NCI-H510A treated with DMSO at 0.1 percent for 48 hours (cell line): Measurements from ENCODE around the gene GPR18.

Source experiments
- DNase-seq: peaks from one replicate; lab custom pipeline; 2025; lab: John Stamatoyannopoulos, UW

The GPR18 gene

GRCh38 chr13:99290894-99291293, 32.7 kb upstream of the GPR18 start:
- DNase-seq = no peak

- no peak for DNase-seq
Measured at GRCh38 chr13:99289674-99290337, 31.6 kb upstream of the GPR18 start.

GRCh38 chr13:99289271-99289670, 31.1 kb upstream of the GPR18 start:
- no peak for DNase-seq

GRCh38 chr13:99288089-99288488, 29.9 kb upstream of the GPR18 start:
- DNase-seq = no peak

- no peak for DNase-seq
Measured at GRCh38 chr13:99287551-99287950, 29.4 kb upstream of the GPR18 start.

GRCh38 chr13:99285432-99286182, 27.4 kb upstream of the GPR18 start:
- no peak for DNase-seq

GRCh38 chr13:99282264-99283231, 24.4 kb upstream of the GPR18 start:
- no peak for DNase-seq

- no peak for DNase-seq
Measured at GRCh38 chr13:99281811-99282263, 23.7 kb upstream of the GPR18 start.

GRCh38 chr13:99280166-99280565, 22.0 kb upstream of the GPR18 start:
- DNase-seq = no peak

- DNase-seq = no peak
Measured at GRCh38 chr13:99279637-99280036, 21.5 kb upstream of the GPR18 start.

GRCh38 chr13:99278843-99279242, 20.7 kb upstream of the GPR18 start:
- DNase-seq = no peak

GRCh38 chr13:99278200-99278599, 20.0 kb upstream of the GPR18 start:
- no peak for DNase-seq

- no peak for DNase-seq
Measured at GRCh38 chr13:99277629-99278028, 19.4 kb upstream of the GPR18 start.

GRCh38 chr13:99276706-99277105, 18.5 kb upstream of the GPR18 start:
- DNase-seq = no peak

GRCh38 chr13:99275093-99275469, 16.9 kb upstream of the GPR18 start:
- no peak for DNase-seq

- no peak for DNase-seq
Measured at GRCh38 chr13:99273128-99273527, 14.9 kb upstream of the GPR18 start.

- no peak for DNase-seq
Measured at GRCh38 chr13:99272481-99272880, 14.3 kb upstream of the GPR18 start.

GRCh38 chr13:99271249-99271648, 13.1 kb upstream of the GPR18 start:
- DNase-seq = no peak

GRCh38 chr13:99270518-99270917, 12.3 kb upstream of the GPR18 start:
- DNase-seq = no peak

- peak; percentile 21 for DNase-seq
Measured at GRCh38 chr13:99269627-99270241, 11.6 kb upstream of the GPR18 start.

- no peak for DNase-seq
Measured at GRCh38 chr13:99268822-99269221, 10.6 kb upstream of the GPR18 start.

- DNase-seq = no peak
Measured at GRCh38 chr13:99267927-99268326, 9.7 kb upstream of the GPR18 start.
